Neural cell (in vitro differentiated cells): ENCODE results near the gene CDK12. TPM values are rescaled to one million over a fixed set of nuclear protein-coding genes. Genes with fewer than 3 reads are reported as not detected.

Experiments used
- H2AFZ ChIP-seq: fragments of 200-600, 300-800 bp; sonication (generic), shearing (Covaris generic); 2 replicates; pipeline ENCODE4 v1.6.0; 2014; ENCODE audit warnings: low read depth, mild to moderate bottlenecking, antibody characterized with exemption, low read length, moderate library complexity
- H3F3A ChIP-seq: fragments of 200-600 bp; shearing (Covaris generic); 2 replicates; pipeline ENCODE4 v1.6.1; 2016; ENCODE audit warnings: mild to moderate bottlenecking, moderate library complexity, mixed read lengths, antibody characterized with exemption, low read length; ENCODE audit not compliant: insufficient read depth, poor library complexity, severe bottlenecking
- H3K27ac ChIP-seq: fragments of 200-600, 300-800 bp; sonication (generic), shearing (Covaris generic); 2 replicates; pipeline ENCODE4 v1.5.1; 2014; ENCODE audit warnings: mild to moderate bottlenecking, low read length, moderate library complexity
- H3K27me3 ChIP-seq: fragments of 300-800, 200-600 bp; sonication (generic), shearing (Covaris generic); 2 replicates; pipeline ENCODE4 v1.6.0; 2014; ENCODE audit warnings: mild to moderate bottlenecking, low read depth, low read length, moderate library complexity; ENCODE audit not compliant: insufficient read depth
- H3K36me3 ChIP-seq: fragments of 300-800, 200-600 bp; sonication (generic), shearing (Covaris generic); 2 replicates; pipeline ENCODE4 v1.5.1; 2014; ENCODE audit warnings: mild to moderate bottlenecking, antibody characterized with exemption, low read length, moderate library complexity; ENCODE audit not compliant: insufficient read depth
- H3K4me2 ChIP-seq: fragments of 300-800, 200-600 bp; sonication (generic), shearing (Covaris generic); 2 replicates; pipeline ENCODE4 v1.6.0; 2014; ENCODE audit warnings: mild to moderate bottlenecking, low read length
- H3K4me3 ChIP-seq: fragments of 300-800, 200-600 bp; sonication (generic), shearing (Covaris generic); 2 replicates; pipeline ENCODE4 v1.5.1; 2014; ENCODE audit warnings: mild to moderate bottlenecking, low read length, moderate library complexity
- H3K79me2 ChIP-seq: fragments of 200-600 bp; shearing (Covaris generic); replicated peaks from 2 replicates; pipeline ENCODE4 v1.6.0; 2014; ENCODE audit warnings: mild to moderate bottlenecking, low read length, moderate library complexity; ENCODE audit not compliant: insufficient read depth
- H3K9ac ChIP-seq: fragments of 300-800, 200-600 bp; sonication (generic), shearing (Covaris generic); 2 replicates; pipeline ENCODE4 v1.6.1; 2016; ENCODE audit warnings: mild to moderate bottlenecking, low read length, mixed read lengths
- H3K9me2 ChIP-seq: fragments of 200-600 bp; shearing (Covaris generic); 2 replicates; pipeline ENCODE4 v1.6.1; 2016; ENCODE audit warnings: mild to moderate bottlenecking, low read length, mixed read lengths; ENCODE audit not compliant: insufficient read depth
- H3K9me3 ChIP-seq: fragments of 200-600, 300-800 bp; sonication (generic), shearing (Covaris generic); 2 replicates; pipeline ENCODE4 v1.6.1; 2016; ENCODE audit warnings: mild to moderate bottlenecking, mixed run types, low read length, moderate library complexity, mixed read lengths
- H4K20me1 ChIP-seq: fragments of 200-600 bp; shearing (Covaris generic); 2 replicates; pipeline ENCODE4 v1.6.1; 2016; ENCODE audit warnings: mild to moderate bottlenecking, mixed run types; ENCODE audit not compliant: insufficient read depth
- CTCF ChIP-seq: fragments of 450-650 bp; IDR thresholded peaks from 2 replicates; pipeline ENCODE4 v1.5.1; 2014; ENCODE audit warnings: antibody characterized with exemption, mild to moderate bottlenecking, moderate library complexity; ENCODE audit not compliant: poor library complexity, severe bottlenecking
- EP300 ChIP-seq: fragments of 450-650 bp; conservative IDR thresholded peaks from 2 replicates; pipeline ENCODE4 v1.6.1; 2014; ENCODE audit warnings: antibody characterized with exemption, mild to moderate bottlenecking, moderate library complexity; ENCODE audit not compliant: poor library complexity, severe bottlenecking
- EZH2 ChIP-seq: fragments of 200-600, 300-800 bp; shearing (Covaris generic), sonication (generic); IDR thresholded peaks from 2 replicates; pipeline ENCODE4 v1.6.1; 2014; ENCODE audit warnings: antibody characterized with exemption, low read length, borderline replicate concordance, mild to moderate bottlenecking; ENCODE audit not compliant: insufficient read depth, poor library complexity, severe bottlenecking
- MXI1 ChIP-seq: fragments of 450-650 bp; conservative IDR thresholded peaks from 2 replicates; pipeline ENCODE4 v1.6.1; 2014; ENCODE audit warnings: antibody characterized with exemption, mild to moderate bottlenecking; ENCODE audit not compliant: poor library complexity, severe bottlenecking
- POLR2AphosphoS5 ChIP-seq: IDR thresholded peaks from 2 replicates; pipeline ENCODE4 v1.6.1; 2012
- RAD21 ChIP-seq: fragments of 450-650 bp; conservative IDR thresholded peaks from 2 replicates; pipeline ENCODE4 v1.6.1; 2014; ENCODE audit warnings: antibody characterized with exemption, mild to moderate bottlenecking, moderate library complexity
- REST ChIP-seq: IDR thresholded peaks from 2 replicates; pipeline ENCODE4 v1.6.1; 2012; ENCODE audit warnings: borderline replicate concordance
- SMC3 ChIP-seq: fragments of 450-650 bp; conservative IDR thresholded peaks from 2 replicates; pipeline ENCODE4 v1.6.1; 2014; ENCODE audit warnings: antibody characterized with exemption, mild to moderate bottlenecking, moderate library complexity; ENCODE audit not compliant: poor library complexity
- TAF1 ChIP-seq: IDR thresholded peaks from 2 replicates; pipeline ENCODE4 v1.6.1; 2012; ENCODE audit warnings: low read depth
- polyA plus RNA-seq: library from polyadenylated mRNA; depleted of rRNA; stranded (reverse); fragments of >200 nt; gene quantifications from 2 replicates; pipeline ENCODE4 v1.2.3, GENCODE V29; 2014

The CDK12 gene
- polyA plus RNA-seq, 1 donor from 2014 or later, result 10.4 TPM

- Histone ChIP-seq H3K4me2 (no peak overlapping the region), H3K27ac (no peak overlapping the region), H3K9ac (no peak overlapping the region), H3K9me3 (no peaks in the 10 kb centered on the region), H3K27me3 (no peaks in the 10 kb centered on the region), H3K79me2 (no peaks in the 10 kb centered on the region), H3F3A (no peaks in the 10 kb centered on the region), H3K36me3 (no peaks in the 10 kb centered on the region), H3K4me3 (no peak overlapping the region), H3K9me2 (no peaks in the 10 kb centered on the region), H4K20me1 (no peaks in the 10 kb centered on the region), H2AFZ (no peak overlapping the region)
- no peak for TF ChIP-seq MXI1
- no peak for TF ChIP-seq CTCF
- TF ChIP-seq EZH2, result no peak
- no peak for TF ChIP-seq SMC3
- no peak for TF ChIP-seq RAD21
- TF ChIP-seq REST, result no peak
- no peak for TF ChIP-seq EP300
- no peak for TF ChIP-seq TAF1
- TF ChIP-seq POLR2AphosphoS5, result no peak
Measured at GRCh38 chr17:39580082-39580468, 118.8 kb downstream of the CDK12 start.

GRCh38 chr17:39581071-39581758 is 119.9 kb downstream of the CDK12 start:
- Histone ChIP-seq H3F3A (no peaks in the 10 kb centered on the region), H4K20me1 (no peaks in the 10 kb centered on the region), H3K36me3 (no peaks in the 10 kb centered on the region), H3K79me2 (no peaks in the 10 kb centered on the region), H3K27me3 (no peaks in the 10 kb centered on the region), H3K4me3 (no peak overlapping the region), H3K9me2 (no peaks in the 10 kb centered on the region), H3K27ac (no peak overlapping the region), H3K9me3 (no peaks in the 10 kb centered on the region), H3K4me2 (no peak overlapping the region), H3K9ac (no peak overlapping the region), H2AFZ (no peak overlapping the region)
- no peak for TF ChIP-seq RAD21
- TF ChIP-seq SMC3, result no peak
- TF ChIP-seq MXI1, result no peak
- TF ChIP-seq EP300, result no peak
- TF ChIP-seq EZH2, result no peak
